Measurements from ENCODE around the gene APBB1IP. TPM values are rescaled to one million over a fixed set of nuclear protein-coding genes. Genes with fewer than 3 reads are reported as not detected.
"Not testable (repeated sequence)": the region's sequence is repeated elsewhere in the genome, so short reads cannot be mapped to it uniquely, and the experiment has no call there.

APBB1IP gene
- total RNA-seq: 20.5 TPM
- 4.1 TPM for polyA plus RNA-seq (ENCODE audit: insufficient read depth, low read depth, low replicate concordance)
- long read RNA-seq, donor 1: 0 reads
- long read RNA-seq, donor 2: 0 reads
- long read RNA-seq, donor 3: 0 reads
- long read RNA-seq, donor 4: 0 reads
- long read RNA-seq, donor 5: 0 reads
- long read RNA-seq, donor 6: 0 reads
- long read RNA-seq, donor 7, partial matches to known transcripts: 3 of 12 reads
- long read RNA-seq, donor 7, other reads (novel, unspliced or antisense): 9 of 12 reads
- long read RNA-seq, donor 8: 0 reads
- long read RNA-seq, donor 9: 0 reads
- long read RNA-seq, donor 10: 0 reads

- intact Hi-C loops (cut with DNase I): no loop called here
- Histone ChIP-seq H3K9ac (ENCODE audit: low read length in 3 of 3) (no peak within 1 kb of the TSS), H3K27me3 (ENCODE audit: control insufficient read depth, insufficient read depth, low read length) (no peaks in the 10 kb centered on the region), H3K9me3 (ENCODE audit: control insufficient read depth in 2 of 3, insufficient read depth in 1 of 3, low read length in 3 of 3) (no peaks in the 10 kb centered on the region), H3K36me3 (ENCODE audit: control insufficient read depth in 2 of 3, insufficient read depth in 3 of 3, low read length in 3 of 3) (no peaks in the 10 kb centered on the region), H3K4me3 (ENCODE audit: low read length in 3 of 3) (peak within 1 kb of the TSS in 2 of 3 donors; percentile 39 to 55), H3K27ac (ENCODE audit: low read depth in 2 of 2, low read length in 2 of 2) (peak within 1 kb of the TSS in 1 of 2 donors; percentile 67), H3K4me1 (ENCODE audit: control insufficient read depth in 2 of 3, insufficient read depth in 2 of 3, low read depth in 1 of 3, low read length in 3 of 3) (no peaks in the 10 kb centered on the region)
- DNase-seq (peak; percentile 12 to 84 (median 35)), FAIRE-seq (no peak)
- TF ChIP-seq CTCF (IDR thresholded peaks at IDR 0.05; ENCODE audit: borderline replicate concordance, extremely low read depth, insufficient read depth): no peak
These were observed at the start of gene APBB1IP for GRCh38 chr10:26437637-26438461. Gene APBB1IP, plus strand, starts transcription at chr10:26438341. Its CDS starts 53,986 bp downstream, at chr10:26492327.

- no peak overlapping the region for H3K27ac ChIP-seq (ENCODE audit: low read depth in 2 of 2, low read length in 2 of 2)
- H3K4me3 ChIP-seq (ENCODE audit: low read length in 3 of 3): no peak overlapping the region
- FAIRE-seq (no peak), DNase-seq (no peak)
- TF ChIP-seq CTCF (IDR thresholded peaks at IDR 0.05; ENCODE audit: borderline replicate concordance, extremely low read depth, insufficient read depth): no peak
- no peak overlapping the region for H3K9ac ChIP-seq (ENCODE audit: low read length in 3 of 3)
- no peaks in the 10 kb centered on the region for H3K4me1 ChIP-seq (ENCODE audit: control insufficient read depth in 2 of 3, insufficient read depth in 2 of 3, low read depth in 1 of 3, low read length in 3 of 3)
- no peaks in the 10 kb centered on the region for H3K36me3 ChIP-seq (ENCODE audit: control insufficient read depth in 2 of 3, insufficient read depth in 3 of 3, low read length in 3 of 3)
- peaks cover 0 to 2% (median 0%) of the 10 kb centered on the region in 3 donors for H3K9me3 ChIP-seq (ENCODE audit: control insufficient read depth in 2 of 3, insufficient read depth in 1 of 3, low read length in 3 of 3)
- intact Hi-C loops (cut with DNase I): no loop called here
- H3K27me3 ChIP-seq (ENCODE audit: control insufficient read depth, insufficient read depth, low read length): no peaks in the 10 kb centered on the region
These were observed 48.6 kb upstream of the APBB1IP start for GRCh38 chr10:26389533-26389932.

GRCh38 chr10:26391701-26392695 lies 46.1 kb upstream of the APBB1IP start:
- Histone ChIP-seq H3K27me3 (ENCODE audit: control insufficient read depth, insufficient read depth, low read length) (no peaks in the 10 kb centered on the region), H3K27ac (ENCODE audit: low read depth in 2 of 2, low read length in 2 of 2) (no peak overlapping the region), H3K9ac (ENCODE audit: low read length in 3 of 3) (no peak overlapping the region), H3K4me1 (ENCODE audit: control insufficient read depth in 2 of 3, insufficient read depth in 2 of 3, low read depth in 1 of 3, low read length in 3 of 3) (no peaks in the 10 kb centered on the region), H3K4me3 (ENCODE audit: low read length in 3 of 3) (no peak overlapping the region), H3K9me3 (ENCODE audit: control insufficient read depth in 2 of 3, insufficient read depth in 1 of 3, low read length in 3 of 3) (peaks cover 0 to 6% (median 0%) of the 10 kb centered on the region in 3 donors), H3K36me3 (ENCODE audit: control insufficient read depth in 2 of 3, insufficient read depth in 3 of 3, low read length in 3 of 3) (no peaks in the 10 kb centered on the region)
- FAIRE-seq (no peak), DNase-seq (peak in 1 of 5 donors; percentile 4)
- no peak for TF ChIP-seq CTCF (IDR thresholded peaks at IDR 0.05; ENCODE audit: borderline replicate concordance, extremely low read depth, insufficient read depth)
- intact Hi-C loops (cut with DNase I): no loop called here

- H3K4me1 ChIP-seq (ENCODE audit: control insufficient read depth in 2 of 3, insufficient read depth in 2 of 3, low read depth in 1 of 3, low read length in 3 of 3); H3K9ac ChIP-seq (ENCODE audit: low read length in 3 of 3); H3K36me3 ChIP-seq (ENCODE audit: control insufficient read depth in 2 of 3, insufficient read depth in 3 of 3, low read length in 3 of 3); H3K27ac ChIP-seq (ENCODE audit: low read depth in 2 of 2, low read length in 2 of 2); DNase-seq; FAIRE-seq; H3K9me3 ChIP-seq (ENCODE audit: control insufficient read depth in 2 of 3, insufficient read depth in 1 of 3, low read length in 3 of 3); intact Hi-C loops (cut with DNase I); H3K4me3 ChIP-seq (ENCODE audit: low read length in 3 of 3); H3K27me3 ChIP-seq (ENCODE audit: control insufficient read depth, insufficient read depth, low read length): not testable (repeated sequence)
These were observed 39.8 kb upstream of the APBB1IP start for GRCh38 chr10:26398353-26398752.
